WTC11 (cell line): Measurements from ENCODE around the gene SCO2. TPM values are rescaled to one million over a fixed set of nuclear protein-coding genes. Genes with fewer than 3 reads are reported as not detected.

Source experiments
- ATAC-seq: fragments of 200-7000 bp; cut with Tn5 transposase; 2 replicates; pipeline ENCODE4 v1.10.0; 2021; ENCODE audit warnings: mild to moderate bottlenecking, moderate library complexity
- CTCF ChIA-PET: fragments of 300-600 bp; sonication (Branson Sonifier 250); formaldehyde crosslinking; loops from one replicate; lab custom pipeline; 2021; ENCODE audit warnings: antibody characterized with exemption; lab: Charles Lee
- POLR2A ChIA-PET: fragments of 350-600 bp; sonication (Branson Sonifier 250); formaldehyde crosslinking; loops from one replicate; lab custom pipeline; 2021; ENCODE audit warnings: antibody characterized with exemption; lab: Charles Lee
- DNase-seq: peaks from one replicate; pipeline ENCODE4 v3.0.0; 2021; ENCODE audit warnings: low spot score
- H3K27ac Mint-ChIP-seq: 2 replicates; pipeline ENCODE4 v1.8.0; 2021; ENCODE audit warnings: mixed read lengths
- H3K27me3 Mint-ChIP-seq: 2 replicates; pipeline ENCODE4 v1.8.0; 2021; ENCODE audit warnings: low read depth, mild to moderate bottlenecking, moderate library complexity, mixed read lengths
- H3K36me3 Mint-ChIP-seq: 2 replicates; pipeline ENCODE4 v1.8.0; 2021; ENCODE audit warnings: mixed read lengths
- H3K4me1 Mint-ChIP-seq: 2 replicates; pipeline ENCODE4 v1.8.0; 2022; ENCODE audit warnings: mixed read lengths
- H3K4me3 Mint-ChIP-seq: 2 replicates; pipeline ENCODE4 v1.8.0; 2021; ENCODE audit warnings: mild to moderate bottlenecking, moderate library complexity, mixed read lengths
- H3K9me3 Mint-ChIP-seq: 2 replicates; pipeline ENCODE4 v1.8.0; 2021; ENCODE audit warnings: mixed read lengths
- CBFB ChIP-seq: sonication (generic); formaldehyde crosslinking; IDR thresholded peaks from 2 replicates; pipeline ENCODE4 v1.8.1; 2022; ENCODE audit warnings: mild to moderate bottlenecking, low read depth, missing genetic modification reagents
- E2F1 ChIP-seq: sonication (generic); formaldehyde crosslinking; IDR thresholded peaks from 2 replicates; pipeline ENCODE4 v1.8.0; 2022; ENCODE audit warnings: mild to moderate bottlenecking, missing genetic modification reagents
- ELF4 ChIP-seq: sonication (generic); formaldehyde crosslinking; IDR thresholded peaks from 2 replicates; pipeline ENCODE4 v1.8.1; 2022; ENCODE audit warnings: low read depth, mild to moderate bottlenecking, moderate library complexity, missing genetic modification reagents
- ESRRA ChIP-seq: sonication (generic); formaldehyde crosslinking; IDR thresholded peaks from 2 replicates; pipeline ENCODE4 v1.8.1; 2022; ENCODE audit warnings: mild to moderate bottlenecking, missing genetic modification reagents, borderline replicate concordance
- FOXK1 ChIP-seq: sonication (generic); formaldehyde crosslinking; IDR thresholded peaks from 2 replicates; pipeline ENCODE4 v1.8.0; 2022; ENCODE audit warnings: mild to moderate bottlenecking, moderate library complexity, missing genetic modification reagents
- GTF2I ChIP-seq: fragments of 250-450 bp; sonication (Bioruptor Pico); conservative IDR thresholded peaks from 2 replicates; pipeline ENCODE4 v1.4.0; 2021; ENCODE audit warnings: mild to moderate bottlenecking
- HMGXB4 ChIP-seq: sonication (generic); formaldehyde crosslinking; IDR thresholded peaks from 2 replicates; pipeline ENCODE4 v1.8.1; 2023; ENCODE audit warnings: mild to moderate bottlenecking, moderate library complexity, missing genetic modification reagents
- JUN ChIP-seq: sonication (generic); formaldehyde crosslinking; IDR thresholded peaks from 2 replicates; pipeline ENCODE4 v1.8.0; 2023; ENCODE audit warnings: mild to moderate bottlenecking, missing genetic modification reagents
- NR3C1 ChIP-seq: sonication (generic); formaldehyde crosslinking; conservative IDR thresholded peaks from 2 replicates; pipeline ENCODE4 v1.8.1; 2023; ENCODE audit warnings: low read depth, mild to moderate bottlenecking, missing genetic modification reagents
- OVOL2 ChIP-seq: fragments of 250-450 bp; sonication (Bioruptor Pico); IDR thresholded peaks from 2 replicates; pipeline ENCODE4 v1.9.0; 2021; ENCODE audit warnings: mild to moderate bottlenecking, borderline replicate concordance
- RORB ChIP-seq: fragments of 250-450 bp; sonication (Bioruptor Pico); IDR thresholded peaks from 2 replicates; pipeline ENCODE4 v1.9.0; 2021; ENCODE audit warnings: mild to moderate bottlenecking
- SOX15 ChIP-seq: fragments of 250-450 bp; sonication (Bioruptor Pico); IDR thresholded peaks from 2 replicates; pipeline ENCODE4 v1.9.0; 2021; ENCODE audit warnings: mild to moderate bottlenecking
- TCF7 ChIP-seq: sonication (generic); formaldehyde crosslinking; IDR thresholded peaks from 2 replicates; pipeline ENCODE4 v1.8.0; 2022; ENCODE audit warnings: mild to moderate bottlenecking, low read depth, missing genetic modification reagents, moderate library complexity
- TEAD1 ChIP-seq: sonication (generic); formaldehyde crosslinking; IDR thresholded peaks from 2 replicates; pipeline ENCODE4 v1.8.0; 2022; ENCODE audit warnings: mild to moderate bottlenecking, missing genetic modification reagents
- ZNF138 ChIP-seq: sonication (generic); formaldehyde crosslinking; conservative IDR thresholded peaks from 2 replicates; pipeline ENCODE4 v1.8.1; 2022; ENCODE audit warnings: mild to moderate bottlenecking, moderate library complexity, missing genetic modification reagents
- ZNF219 ChIP-seq: sonication (generic); formaldehyde crosslinking; IDR thresholded peaks from 2 replicates; pipeline ENCODE4 v1.8.0; 2023; ENCODE audit warnings: missing genetic modification reagents, mild to moderate bottlenecking, borderline replicate concordance
- ZNF281 ChIP-seq: sonication (generic); formaldehyde crosslinking; IDR thresholded peaks from 2 replicates; pipeline ENCODE4 v1.8.0; 2023; ENCODE audit warnings: mild to moderate bottlenecking, missing genetic modification reagents
- ZNF396 ChIP-seq: fragments of 250-450 bp; sonication (Bioruptor Pico); IDR thresholded peaks from 2 replicates; pipeline ENCODE4 v1.8.0; 2021; ENCODE audit warnings: mild to moderate bottlenecking, moderate library complexity, borderline replicate concordance
- total RNA-seq: library from RNA; stranded (reverse); gene quantifications from 3 replicates; pipeline ENCODE4 v1.2.3, GENCODE V29; 2021
- TF ChIP-seq, protein P1 (sequence below): sonication (generic); formaldehyde crosslinking; IDR thresholded peaks from 2 replicates; pipeline ENCODE4 v1.8.0; 2023; ENCODE audit warnings: missing genetic modification reagents
- TF ChIP-seq, protein P2 (sequence below): sonication (generic); formaldehyde crosslinking; IDR thresholded peaks from 2 replicates; pipeline ENCODE4 v1.8.0; 2023; ENCODE audit warnings: missing genetic modification reagents, mild to moderate bottlenecking, borderline replicate concordance
- TF ChIP-seq, protein P3 (sequence below): sonication (generic); formaldehyde crosslinking; IDR thresholded peaks from 2 replicates; pipeline ENCODE4 v1.8.1; 2023; ENCODE audit warnings: mild to moderate bottlenecking, missing genetic modification reagents, moderate library complexity

Gene SCO2
- total RNA-seq, 1 experiment from 2014 or later: not detected

DNA sequence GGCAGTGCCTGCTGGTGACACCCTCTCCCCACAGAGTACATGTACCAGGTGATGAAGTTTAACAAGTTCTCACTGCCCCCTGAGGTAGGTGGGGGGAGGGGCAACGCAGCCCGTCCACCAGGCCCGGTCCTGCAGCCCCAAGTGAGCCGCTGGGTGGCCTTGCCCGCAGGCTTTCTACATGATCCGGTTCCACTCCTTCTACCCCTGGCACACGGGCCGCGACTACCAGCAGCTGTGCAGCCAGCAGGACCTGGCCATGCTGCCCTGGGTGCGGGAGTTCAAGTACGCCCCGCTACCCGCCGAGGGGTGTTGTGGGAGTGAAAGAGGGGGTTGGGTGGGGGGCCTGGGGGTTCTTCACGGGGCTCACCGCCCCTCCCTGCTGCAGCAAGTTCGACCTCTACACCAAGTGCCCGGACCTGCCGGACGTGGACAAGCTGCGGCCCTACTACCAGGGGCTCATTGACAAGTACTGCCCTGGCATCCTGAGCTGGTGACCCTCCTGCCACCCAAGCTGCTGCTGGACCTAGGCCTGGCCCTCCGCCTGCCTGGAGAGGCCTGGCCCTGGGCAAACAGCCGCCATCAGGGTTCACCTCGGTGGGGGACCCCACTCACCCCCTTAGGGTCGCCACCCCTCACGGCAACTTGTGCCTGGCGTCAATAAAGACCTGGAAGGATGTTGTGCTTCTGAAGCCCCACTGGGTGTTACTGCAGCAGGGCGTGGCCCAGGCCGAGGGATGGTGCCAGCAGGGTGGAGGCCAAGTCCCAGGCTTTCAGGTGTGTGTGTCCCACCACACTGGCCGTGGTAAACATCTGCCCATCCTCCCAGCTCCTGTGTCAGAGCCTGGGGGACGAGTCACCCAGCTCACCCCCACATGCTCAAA lies 35.8 kb downstream of the SCO2 start:
- ChIA-PET POLR2A (interaction anchor here (0.6 kb wide), 1 partner anchor 166 kb away, joined by 3 read pairs; no protein-coding TSS in a partner anchor), CTCF (interaction anchor here (0.8 to 1.7 kb wide), 3 partner anchors 9 to 17 kb away, joined by 3 to 5 read pairs (median 4); no protein-coding TSS in a partner anchor)
- DNase-seq: no peak
- Mint-ChIP-seq H3K9me3 (no peaks in the 10 kb centered on the region), H3K36me3 (no peaks in the 10 kb centered on the region), H3K4me3 (no peak overlapping the region), H3K27ac (no peak overlapping the region), H3K27me3 (peaks cover 4% of the 10 kb centered on the region; the same call in 1 of the 2 replicates), H3K4me1 (no peaks in the 10 kb centered on the region)
- ATAC-seq: no peak
- TF ChIP-seq RORB (CRISPR knock-in tag): no peak
- TF ChIP-seq ZNF138 (CRISPR knock-in tag): no peak
- no peak for TF ChIP-seq GTF2I (CRISPR knock-in tag)
- TF ChIP-seq, protein P1, sequence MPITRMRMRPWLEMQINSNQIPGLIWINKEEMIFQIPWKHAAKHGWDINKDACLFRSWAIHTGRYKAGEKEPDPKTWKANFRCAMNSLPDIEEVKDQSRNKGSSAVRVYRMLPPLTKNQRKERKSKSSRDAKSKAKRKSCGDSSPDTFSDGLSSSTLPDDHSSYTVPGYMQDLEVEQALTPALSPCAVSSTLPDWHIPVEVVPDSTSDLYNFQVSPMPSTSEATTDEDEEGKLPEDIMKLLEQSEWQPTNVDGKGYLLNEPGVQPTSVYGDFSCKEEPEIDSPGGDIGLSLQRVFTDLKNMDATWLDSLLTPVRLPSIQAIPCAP (CRISPR knock-in tag): no peak
- TF ChIP-seq TCF7 (CRISPR knock-in tag): no peak
- no peak for TF ChIP-seq E2F1
- no peak for TF ChIP-seq SOX15 (CRISPR knock-in tag)
- no peak for TF ChIP-seq ESRRA
- no peak for TF ChIP-seq ELF4 (CRISPR knock-in tag)
- TF ChIP-seq FOXK1 (CRISPR knock-in tag): no peak
- no peak for TF ChIP-seq HMGXB4 (CRISPR knock-in tag)
- TF ChIP-seq, protein P2, sequence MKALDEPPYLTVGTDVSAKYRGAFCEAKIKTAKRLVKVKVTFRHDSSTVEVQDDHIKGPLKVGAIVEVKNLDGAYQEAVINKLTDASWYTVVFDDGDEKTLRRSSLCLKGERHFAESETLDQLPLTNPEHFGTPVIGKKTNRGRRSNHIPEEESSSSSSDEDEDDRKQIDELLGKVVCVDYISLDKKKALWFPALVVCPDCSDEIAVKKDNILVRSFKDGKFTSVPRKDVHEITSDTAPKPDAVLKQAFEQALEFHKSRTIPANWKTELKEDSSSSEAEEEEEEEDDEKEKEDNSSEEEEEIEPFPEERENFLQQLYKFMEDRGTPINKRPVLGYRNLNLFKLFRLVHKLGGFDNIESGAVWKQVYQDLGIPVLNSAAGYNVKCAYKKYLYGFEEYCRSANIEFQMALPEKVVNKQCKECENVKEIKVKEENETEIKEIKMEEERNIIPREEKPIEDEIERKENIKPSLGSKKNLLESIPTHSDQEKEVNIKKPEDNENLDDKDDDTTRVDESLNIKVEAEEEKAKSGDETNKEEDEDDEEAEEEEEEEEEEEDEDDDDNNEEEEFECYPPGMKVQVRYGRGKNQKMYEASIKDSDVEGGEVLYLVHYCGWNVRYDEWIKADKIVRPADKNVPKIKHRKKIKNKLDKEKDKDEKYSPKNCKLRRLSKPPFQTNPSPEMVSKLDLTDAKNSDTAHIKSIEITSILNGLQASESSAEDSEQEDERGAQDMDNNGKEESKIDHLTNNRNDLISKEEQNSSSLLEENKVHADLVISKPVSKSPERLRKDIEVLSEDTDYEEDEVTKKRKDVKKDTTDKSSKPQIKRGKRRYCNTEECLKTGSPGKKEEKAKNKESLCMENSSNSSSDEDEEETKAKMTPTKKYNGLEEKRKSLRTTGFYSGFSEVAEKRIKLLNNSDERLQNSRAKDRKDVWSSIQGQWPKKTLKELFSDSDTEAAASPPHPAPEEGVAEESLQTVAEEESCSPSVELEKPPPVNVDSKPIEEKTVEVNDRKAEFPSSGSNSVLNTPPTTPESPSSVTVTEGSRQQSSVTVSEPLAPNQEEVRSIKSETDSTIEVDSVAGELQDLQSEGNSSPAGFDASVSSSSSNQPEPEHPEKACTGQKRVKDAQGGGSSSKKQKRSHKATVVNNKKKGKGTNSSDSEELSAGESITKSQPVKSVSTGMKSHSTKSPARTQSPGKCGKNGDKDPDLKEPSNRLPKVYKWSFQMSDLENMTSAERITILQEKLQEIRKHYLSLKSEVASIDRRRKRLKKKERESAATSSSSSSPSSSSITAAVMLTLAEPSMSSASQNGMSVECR (CRISPR knock-in tag): no peak
- no peak for TF ChIP-seq OVOL2 (CRISPR knock-in tag)
- no peak for TF ChIP-seq JUN (CRISPR knock-in tag)

- Mint-ChIP-seq H3K9me3 (no peaks in the 10 kb centered on the region), H3K36me3 (no peaks in the 10 kb centered on the region), H3K27me3 (peaks cover 4% of the 10 kb centered on the region; the same call in 1 of the 2 replicates), H3K4me3 (no peak overlapping the region), H3K4me1 (no peaks in the 10 kb centered on the region), H3K27ac (no peak overlapping the region)
- DNase-seq (no peak), ATAC-seq (no peak)
- POLR2A ChIA-PET: no interaction called here
- CTCF ChIA-PET: interaction anchor here (0.9 kb wide), 1 partner anchor 16 kb away, joined by 5 read pairs; no protein-coding TSS in a partner anchor
- TF ChIP-seq CBFB (CRISPR knock-in tag) (no peak), ZNF219 (no peak), ZNF281 (CRISPR knock-in tag) (no peak), NR3C1 (CRISPR knock-in tag) (no peak), TEAD1 (CRISPR knock-in tag) (no peak), ELF4 (CRISPR knock-in tag) (no peak), FOXK1 (CRISPR knock-in tag) (no peak), ZNF396 (no peak)
- TF ChIP-seq, protein P3, sequence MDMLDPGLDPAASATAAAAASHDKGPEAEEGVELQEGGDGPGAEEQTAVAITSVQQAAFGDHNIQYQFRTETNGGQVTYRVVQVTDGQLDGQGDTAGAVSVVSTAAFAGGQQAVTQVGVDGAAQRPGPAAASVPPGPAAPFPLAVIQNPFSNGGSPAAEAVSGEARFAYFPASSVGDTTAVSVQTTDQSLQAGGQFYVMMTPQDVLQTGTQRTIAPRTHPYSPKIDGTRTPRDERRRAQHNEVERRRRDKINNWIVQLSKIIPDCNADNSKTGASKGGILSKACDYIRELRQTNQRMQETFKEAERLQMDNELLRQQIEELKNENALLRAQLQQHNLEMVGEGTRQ (CRISPR knock-in tag): no peak
Observed at GRCh38 chr22:50488886-50489285, 36.5 kb downstream of the SCO2 start.
